HG03039 (cell line): ENCODE data around the gene ZNF24.
A peak's percentile ranks its signal among the peaks of the same experiment; 100 is the strongest.

Source experiments
- ATAC-seq: cut with Tn5 transposase; IDR thresholded peaks from one replicate; pipeline ENCODE4 v1.9.1; 2021; ENCODE audit warnings: mild to moderate bottlenecking, moderate library complexity; ENCODE audit not compliant: unreplicated experiment

The ZNF24 gene

DNA sequence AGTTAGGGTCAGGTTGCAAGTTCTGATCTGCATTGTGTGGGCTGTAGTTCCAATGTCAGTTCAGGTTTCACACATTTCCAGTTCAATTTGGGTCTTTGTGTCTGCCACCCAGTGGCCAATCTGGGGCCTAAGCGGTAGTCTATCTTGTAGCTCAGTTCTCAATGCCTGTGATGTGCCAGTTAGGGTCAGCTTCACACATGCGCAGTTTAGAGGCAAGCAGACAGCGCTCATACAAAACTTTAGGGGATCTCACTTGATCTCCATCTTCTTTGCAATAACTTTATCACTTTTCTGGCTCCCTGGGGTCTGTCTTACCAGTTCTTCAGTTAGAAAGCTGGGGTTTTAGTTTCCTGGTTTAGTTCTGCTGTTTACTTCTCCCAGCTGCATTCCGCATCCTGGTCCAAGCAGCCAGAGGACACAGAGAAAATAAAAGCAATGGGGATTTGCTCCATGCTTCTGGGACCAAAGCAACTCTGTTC, 11.0 kb upstream of the ZNF24 start:
- ATAC-seq = peak; percentile 90

DNA sequence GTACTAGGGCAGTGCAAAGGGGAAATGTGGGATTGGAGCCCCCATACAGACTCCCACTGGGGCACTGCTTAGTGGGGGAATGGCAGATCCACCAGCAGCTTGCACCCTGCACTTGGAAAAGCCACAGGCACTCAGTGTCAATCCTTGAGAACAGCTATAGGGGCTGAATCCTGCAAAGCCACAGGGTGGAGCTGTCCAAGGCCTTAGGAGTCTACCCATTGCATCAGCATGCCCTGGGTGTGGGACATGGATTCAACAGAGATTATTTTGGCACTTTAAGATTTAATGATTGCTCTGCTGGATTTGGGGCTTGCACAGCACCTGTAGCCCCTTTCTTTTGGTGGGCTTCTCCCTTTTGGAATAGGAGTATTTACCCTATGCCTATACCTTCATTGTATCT, 8.6 kb upstream of the ZNF24 start:
- ATAC-seq = no peak

DNA sequence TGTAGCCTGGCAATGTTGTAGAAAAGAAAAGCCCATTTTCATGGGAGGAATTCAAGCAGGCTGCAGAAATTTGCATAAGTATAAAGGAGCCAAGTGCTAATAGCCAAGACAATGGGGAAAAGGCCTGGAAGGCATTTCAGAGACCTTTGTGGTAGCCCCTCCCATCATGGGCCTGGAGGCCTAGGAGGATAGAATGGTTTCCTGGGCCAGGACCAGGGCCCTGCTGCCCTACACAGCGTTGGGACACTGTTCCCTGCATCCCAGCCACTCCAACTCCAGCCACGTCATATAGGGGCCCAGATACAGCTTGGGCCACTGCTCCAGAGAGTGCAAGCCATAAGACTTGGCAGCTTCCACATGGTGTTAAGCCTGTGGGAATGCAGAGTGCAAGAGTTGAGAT, 8.1 kb upstream of the ZNF24 start:
- ATAC-seq = no peak

GRCh38 chr18:35348001-35348400, 3.8 kb upstream of the ZNF24 start:
- no peak for ATAC-seq

GRCh38 chr18:35345950-35346349, 1.7 kb upstream of the ZNF24 start:
- no peak for ATAC-seq

DNA sequence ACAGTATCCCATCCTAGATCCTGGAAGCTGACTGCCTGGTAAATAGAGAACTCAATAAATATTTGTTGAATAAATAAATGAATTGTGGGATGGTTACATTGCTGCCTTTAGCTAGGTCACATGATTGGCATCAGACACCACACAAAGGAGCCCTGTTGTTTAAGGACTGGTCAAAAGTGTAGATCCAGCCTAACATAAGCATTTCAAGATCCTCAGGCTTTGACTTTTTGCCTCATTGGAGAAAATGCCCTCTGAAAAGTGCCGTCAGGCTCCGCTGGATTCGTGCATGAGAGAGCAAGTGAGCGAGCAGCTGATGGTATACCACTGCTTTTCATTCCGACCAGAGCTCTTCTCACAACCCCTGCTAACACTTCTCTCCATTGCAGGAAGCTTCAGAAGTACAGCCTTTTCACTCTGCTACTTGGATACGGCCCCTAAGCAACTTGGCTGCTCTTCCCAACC, 1.3 kb upstream of the ZNF24 start:
- ATAC-seq = no peak

DNA sequence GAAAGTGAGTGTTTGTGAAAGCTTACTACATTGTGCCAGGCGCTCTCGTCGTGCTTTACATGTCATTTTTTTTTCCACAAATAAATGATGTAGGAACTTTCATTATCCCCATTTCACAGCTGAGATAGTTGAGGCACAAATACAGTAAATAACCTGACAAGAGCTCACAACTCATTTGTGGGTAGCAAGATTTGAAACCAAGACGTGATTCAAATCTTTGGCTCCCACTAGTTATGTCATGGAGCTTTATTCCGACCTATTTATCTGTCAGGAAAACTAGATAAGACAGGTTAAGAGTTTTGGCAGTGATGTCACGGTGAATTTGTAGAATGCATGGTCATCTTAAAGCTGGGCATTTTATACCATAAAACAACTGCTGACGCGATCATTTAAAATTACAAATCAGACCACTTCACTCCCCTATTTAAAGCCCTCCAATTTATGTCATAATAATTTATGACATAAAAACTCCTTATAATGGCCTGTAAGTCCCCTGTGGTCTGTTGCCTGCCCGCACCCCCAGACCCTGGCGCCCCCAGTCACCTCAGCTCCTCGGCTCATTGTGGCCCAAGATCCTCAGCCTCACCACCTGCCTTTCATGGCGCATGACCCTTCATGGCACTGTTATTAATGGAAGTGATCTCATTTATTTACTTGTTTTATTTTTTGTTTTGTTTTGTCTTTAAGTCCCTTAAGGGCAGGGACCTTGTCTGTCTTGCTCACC, 678 bp upstream of the ZNF24 start:
- no peak for ATAC-seq

GRCh38 chr18:35343488-35343935, 708 bp downstream of the ZNF24 start:
- ATAC-seq = no peak

GRCh38 chr18:35337286-35337685, 6.9 kb downstream of the ZNF24 start:
- ATAC-seq = no peak

GRCh38 chr18:35335866-35336265, 8.4 kb downstream of the ZNF24 start:
- no peak for ATAC-seq

GRCh38 chr18:35334821-35335220, 9.4 kb downstream of the ZNF24 start:
- no peak for ATAC-seq

DNA sequence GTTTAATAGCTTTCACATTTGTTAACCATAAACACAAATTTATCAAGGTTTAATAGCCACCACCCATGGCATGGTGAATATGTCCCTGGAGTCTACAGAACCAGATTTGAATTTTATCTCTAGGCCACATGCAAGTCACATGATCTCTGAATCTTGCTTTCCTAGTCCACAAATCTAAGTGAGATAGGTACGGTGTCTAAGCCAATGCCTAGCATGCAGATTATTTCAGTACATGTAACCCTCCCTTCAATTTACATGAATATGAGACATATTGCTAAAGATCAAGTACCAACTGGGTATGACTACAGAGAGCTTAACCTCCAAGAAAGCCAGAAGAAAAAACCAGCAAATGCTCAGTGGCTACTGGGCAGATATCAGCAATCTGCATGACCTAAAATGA, 10.0 kb downstream of the ZNF24 start:
- ATAC-seq = no peak

DNA sequence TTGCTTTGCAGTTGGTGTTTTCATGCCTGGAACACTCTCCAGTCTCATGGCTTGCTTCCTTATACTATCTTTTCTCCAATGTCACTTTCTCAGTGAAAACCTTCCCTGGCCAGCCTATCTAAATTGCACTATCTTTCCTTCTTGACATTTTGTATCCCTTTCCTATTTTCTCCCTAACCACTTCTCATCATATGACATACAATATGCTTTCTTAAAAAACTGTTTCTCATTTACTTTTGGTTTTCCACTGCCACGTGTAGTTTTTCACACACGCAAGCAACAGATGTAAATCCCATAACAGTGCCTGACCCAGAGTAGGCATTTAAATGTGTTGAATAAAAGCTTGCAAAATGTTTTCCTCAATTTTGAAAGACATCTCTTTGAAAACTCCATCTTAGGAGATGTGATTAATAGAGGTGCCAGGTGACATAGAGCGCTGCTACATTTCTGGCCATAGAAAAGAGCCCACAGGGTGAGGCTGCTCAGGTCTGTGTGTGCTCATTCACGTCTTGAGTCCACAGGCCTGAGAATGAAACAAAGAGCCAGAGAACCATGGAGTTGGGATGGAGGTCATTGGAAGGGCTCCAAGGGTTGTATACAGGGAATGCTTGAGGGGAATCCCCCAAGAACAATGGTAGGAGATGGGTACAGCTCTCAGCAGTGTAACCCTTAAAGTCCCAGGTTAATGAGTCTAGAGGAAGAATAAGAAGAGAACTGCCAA, 12.7 kb downstream of the ZNF24 start:
- no peak for ATAC-seq

- ATAC-seq = no peak
Observed at GRCh38 chr18:35328868-35329267, 15.4 kb downstream of the ZNF24 start.

DNA sequence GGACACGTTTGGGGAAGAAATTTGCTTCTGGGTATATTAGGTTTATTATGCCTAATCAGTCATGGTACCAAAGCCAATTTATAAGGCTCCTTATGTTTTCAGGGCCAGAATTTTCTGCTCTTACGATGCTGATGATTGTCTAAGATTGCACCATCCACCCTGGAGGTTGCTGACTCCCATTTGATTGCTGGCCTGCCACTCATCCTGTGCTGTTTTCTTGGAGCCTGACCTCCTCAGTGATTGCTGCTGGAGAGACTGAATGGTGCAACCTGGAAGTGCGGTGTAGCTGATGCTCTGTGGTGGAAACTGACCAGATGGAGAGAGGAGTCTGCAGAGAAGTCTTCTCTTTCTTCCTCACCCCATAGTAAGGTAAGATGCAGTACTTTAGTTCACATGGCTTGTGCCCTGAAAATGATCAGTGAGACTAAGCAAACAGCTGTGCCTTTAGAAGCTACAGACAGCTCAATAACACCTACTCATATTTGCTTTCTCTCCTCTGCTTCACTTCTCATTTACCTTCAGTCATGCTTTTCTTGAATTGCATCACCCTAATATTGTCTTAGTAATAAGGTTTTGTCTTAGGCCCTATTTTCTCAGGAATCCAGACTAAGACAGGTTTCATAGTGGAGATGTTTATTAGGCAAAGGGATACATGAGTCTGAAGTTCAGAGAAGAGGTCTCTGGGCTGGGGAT, 17.4 kb downstream of the ZNF24 start:
- no peak for ATAC-seq

DNA sequence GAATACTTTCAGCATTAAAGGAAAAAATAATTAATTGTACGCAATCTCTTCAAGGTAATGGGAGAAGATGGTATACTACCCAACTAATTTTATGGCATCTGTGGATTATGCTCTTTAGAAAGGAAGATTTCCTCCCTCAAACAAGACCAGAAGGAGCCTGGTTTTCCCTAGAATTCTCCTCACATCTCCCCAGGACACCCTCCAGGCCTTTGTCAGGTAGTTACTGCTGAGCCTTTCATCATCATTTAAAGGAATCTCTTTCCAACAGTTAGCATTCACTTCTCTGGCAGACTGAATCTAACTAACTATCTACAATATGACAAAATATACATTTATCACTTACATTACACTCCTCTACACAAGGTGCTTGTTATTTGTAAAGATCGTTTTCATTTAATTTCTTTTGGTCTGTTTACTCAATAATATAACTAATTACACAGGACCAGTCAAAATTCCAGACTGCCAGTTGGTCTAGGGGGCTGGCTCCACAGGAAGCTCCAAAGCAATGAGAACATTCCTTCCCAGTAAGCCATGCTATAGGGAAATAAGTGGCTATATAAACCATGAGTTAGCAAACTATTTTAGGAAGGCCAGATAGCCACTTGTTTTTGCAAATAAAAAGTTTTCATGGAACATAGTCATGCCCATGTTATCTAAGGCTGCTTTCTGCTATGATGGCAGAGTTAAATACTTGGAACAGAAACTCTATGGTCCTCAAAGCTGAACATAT, 19.1 kb downstream of the ZNF24 start:
- ATAC-seq = no peak

GRCh38 chr18:35322486-35323458, 21.4 kb downstream of the ZNF24 start:
- no peak for ATAC-seq

GRCh38 chr18:35311496-35311895, 32.7 kb downstream of the ZNF24 start:
- ATAC-seq = no peak

DNA sequence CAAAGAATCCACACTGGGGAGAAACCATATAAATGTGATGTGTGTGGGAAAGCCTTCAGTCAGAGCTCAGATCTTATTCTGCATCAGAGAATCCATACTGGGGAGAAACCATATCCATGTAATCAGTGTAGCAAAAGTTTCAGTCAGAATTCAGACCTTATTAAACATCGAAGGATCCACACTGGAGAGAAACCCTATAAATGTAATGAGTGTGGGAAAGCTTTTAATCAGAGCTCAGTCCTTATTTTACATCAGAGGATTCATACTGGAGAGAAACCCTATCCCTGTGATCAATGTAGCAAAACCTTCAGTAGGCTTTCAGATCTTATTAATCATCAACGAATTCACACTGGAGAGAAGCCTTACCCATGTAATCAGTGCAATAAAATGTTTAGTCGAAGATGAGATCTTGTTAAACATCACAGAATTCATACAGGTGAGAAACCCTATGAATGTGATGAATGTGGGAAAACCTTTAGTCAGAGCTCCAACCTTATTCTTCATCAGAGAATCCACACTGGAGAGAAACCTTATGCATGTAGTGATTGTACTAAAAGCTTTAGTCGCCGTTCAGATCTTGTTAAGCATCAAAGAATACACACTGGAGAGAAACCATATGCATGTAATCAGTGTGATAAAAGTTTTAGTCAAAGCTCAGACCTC, 37.5 kb downstream of the ZNF24 start:
- ATAC-seq = no peak
